Kidney (tissue), 14 donors: Measurements from ENCODE around the gene TSSC4. TPM values are rescaled to one million over a fixed set of nuclear protein-coding genes. Genes with fewer than 3 reads are reported as not detected.
A peak's percentile ranks its signal among the peaks of the same experiment; 100 is the strongest.

Experiments
- DNase-seq, 5 donors: peaks; one replicate each; pipeline ENCODE4 v3.0.0-alpha.2; 2013 to 2020
- FAIRE-seq: peaks from 2 replicates; lab custom pipeline; 2012; peaks lifted over from hg19 to GRCh38; lab: Jason Lieb, UNC
- H3K27ac ChIP-seq, 2 donors: one replicate each; pipeline ENCODE4 v1.7.0; 2013; ENCODE audit warnings: low read depth in 2 of 2, low read length in 2 of 2, inconsistent platforms in 1 of 2
- H3K27me3 ChIP-seq: one replicate; pipeline ENCODE4 v1.7.1; 2013; ENCODE audit warnings: low read length, inconsistent platforms; ENCODE audit not compliant: control insufficient read depth, insufficient read depth
- H3K36me3 ChIP-seq, 3 donors: one replicate each; pipeline versions ENCODE4 v1.7.0 to v1.7.1; 2013; ENCODE audit warnings: low read length in 3 of 3, control low read depth in 1 of 3, inconsistent platforms in 1 of 3; ENCODE audit not compliant: insufficient read depth in 3 of 3, control insufficient read depth in 2 of 3
- H3K4me1 ChIP-seq, 3 donors: one replicate each; pipeline versions ENCODE4 v1.7.0 to v1.7.1; 2013; ENCODE audit warnings: low read length in 3 of 3, inconsistent platforms in 1 of 3, low read depth in 1 of 3; ENCODE audit not compliant: control insufficient read depth in 2 of 3, insufficient read depth in 2 of 3
- H3K4me3 ChIP-seq, 3 donors: one replicate each; pipeline versions ENCODE4 v1.7.0 to v1.8.1; 2013; ENCODE audit warnings: low read length in 3 of 3, control low read depth in 1 of 3, inconsistent platforms in 1 of 3
- H3K9ac ChIP-seq, 3 donors: one replicate each; pipeline versions ENCODE4 v1.7.0 to v1.7.1; 2013; ENCODE audit warnings: low read length in 3 of 3, control low read depth in 1 of 3, inconsistent platforms in 1 of 3
- H3K9me3 ChIP-seq, 3 donors: one replicate each; pipeline versions ENCODE4 v1.7.0 to v1.7.1; 2013; ENCODE audit warnings: low read length in 3 of 3, control low read depth in 1 of 3, inconsistent platforms in 1 of 3; ENCODE audit not compliant: control insufficient read depth in 2 of 3, insufficient read depth in 1 of 3
- CTCF ChIP-seq: IDR thresholded peaks from 3 replicates; pipeline ENCODE4 v1.5.1; 2012; ENCODE audit warnings: mild to moderate bottlenecking, moderate library complexity, borderline replicate concordance; ENCODE audit not compliant: insufficient read depth; ENCODE audit errors: extremely low read depth
- intact Hi-C: fragments of 100-400 bp; cut with DNase I; formaldehyde crosslinking; loops from one replicate; pipeline ENCODE4 v1.11.1; 2022
- polyA plus RNA-seq: library from polyadenylated mRNA; stranded (reverse); fragments of 350-450 nt; fragmentation: Illumina TruSeq; extraction: RNeasy Lipid Tissue Mini Kit (QIAGEN cat#74804); gene quantifications from one replicate; pipeline ENCODE4 v1.2.3, GENCODE V29; 2014; ENCODE audit warnings: low read depth, low replicate concordance; ENCODE audit not compliant: insufficient read depth
- total RNA-seq: library from RNA; stranded (reverse); fragmentation: NEBNext Ultra II Directional; extraction: Animal tissue kit (Norgen Biotek cat#: 25700); gene quantifications from one replicate; pipeline ENCODE4 v1.2.1, GENCODE V29; 2021
- donor health status: control.
- donor health status: control.
- donor health status: control.
- donor health status: control.
- donor health status: control.
- donor health status: DM: yes; HTN: yes; CAD: no.
- donor health status: Normal renal cell carcinoma (clear cell type).

Gene TSSC4
- total and polyA plus RNA-seq, 2 donors from 2014 or later, result 42.3 to 51.4 TPM

- no peaks in the 10 kb centered on the region for H3K9me3 ChIP-seq
- H3K27ac ChIP-seq, result no peak overlapping the region
- H3K4me1 ChIP-seq, result peaks cover 0 to 20% (median 5%) of the 10 kb centered on the region in 3 donors
- no peak overlapping the region for H3K4me3 ChIP-seq
- H3K36me3 ChIP-seq, result peaks cover 2 to 11% (median 5%) of the 10 kb centered on the region in 3 donors
- intact Hi-C loops, result no loop called here
- DNase-seq, result peak in 1 of 5 donors; percentile 76
- FAIRE-seq, result no peak
- no peak for TF ChIP-seq CTCF
- H3K9ac ChIP-seq, result no peak overlapping the region
- no peaks in the 10 kb centered on the region for H3K27me3 ChIP-seq
These were observed 5.8 kb upstream of the TSSC4 start for GRCh38 chr11:2394818-2395105.

DNA sequence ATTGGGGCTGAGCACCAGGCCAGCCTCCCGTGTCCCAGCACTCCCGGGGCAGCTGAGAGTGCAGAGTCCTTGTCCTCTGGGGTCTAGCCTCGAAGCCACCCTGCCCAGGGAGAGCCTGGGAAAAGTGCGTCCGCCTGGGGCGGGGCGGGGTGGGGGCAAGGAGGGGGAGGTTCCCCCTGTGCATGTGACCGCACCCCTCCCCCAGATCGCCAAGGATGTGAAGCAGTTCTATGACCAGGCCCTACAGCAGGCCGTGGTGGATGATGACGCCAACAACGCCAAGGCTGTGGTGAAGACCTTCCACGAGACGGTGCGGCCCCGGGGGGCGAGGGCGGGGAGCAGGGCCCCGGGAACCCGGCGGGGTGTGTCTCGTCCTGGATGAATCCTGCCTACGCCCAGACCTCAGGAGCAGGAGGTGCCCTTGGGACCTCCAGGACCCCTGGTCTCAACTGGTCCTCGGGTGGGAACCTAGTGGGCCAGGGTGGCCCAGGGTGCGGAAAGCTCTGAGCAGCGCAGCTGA lies 5.3 kb upstream of the TSSC4 start:
- peaks cover 2 to 11% (median 5%) of the 10 kb centered on the region in 3 donors for H3K36me3 ChIP-seq
- TF ChIP-seq CTCF, result no peak
- intact Hi-C loops, result no loop called here
- no peak overlapping the region for H3K4me3 ChIP-seq
- peaks cover 0 to 16% (median 5%) of the 10 kb centered on the region in 3 donors for H3K4me1 ChIP-seq
- H3K9ac ChIP-seq, result no peak overlapping the region
- no peaks in the 10 kb centered on the region for H3K27me3 ChIP-seq
- no peak overlapping the region for H3K27ac ChIP-seq
- DNase-seq, result peak in 1 of 5 donors; percentile 79
- H3K9me3 ChIP-seq, result no peaks in the 10 kb centered on the region
- FAIRE-seq, result no peak

- intact Hi-C loops, result no loop called here
- no peak overlapping the region for H3K4me3 ChIP-seq
- DNase-seq (peak in 1 of 5 donors; percentile 71), FAIRE-seq (no peak)
- H3K27me3 ChIP-seq, result no peaks in the 10 kb centered on the region
- TF ChIP-seq CTCF, result no peak
- no peak overlapping the region for H3K27ac ChIP-seq
- no peak overlapping the region for H3K9ac ChIP-seq
- H3K36me3 ChIP-seq, result peaks cover 2 to 11% (median 5%) of the 10 kb centered on the region in 3 donors
- H3K4me1 ChIP-seq, result peaks cover 0 to 13% (median 5%) of the 10 kb centered on the region in 3 donors
- H3K9me3 ChIP-seq, result no peaks in the 10 kb centered on the region
These were observed 4.7 kb upstream of the TSSC4 start for GRCh38 chr11:2395856-2396255.

- Histone ChIP-seq H3K27ac (no peak overlapping the region), H3K4me1 (peaks cover 0 to 17% (median 8%) of the 10 kb centered on the region in 3 donors), H3K9me3 (no peaks in the 10 kb centered on the region), H3K9ac (no peak overlapping the region), H3K27me3 (no peaks in the 10 kb centered on the region), H3K4me3 (no peak overlapping the region), H3K36me3 (peaks cover 2 to 11% (median 4%) of the 10 kb centered on the region in 3 donors)
- no peak for TF ChIP-seq CTCF
- FAIRE-seq, result no peak
- intact Hi-C loops, result no loop called here
- DNase-seq, result no peak
These were observed 4.1 kb upstream of the TSSC4 start for GRCh38 chr11:2396471-2396870.
